ENCODE measurements around the gene NXPH2. TPM values are rescaled to one million over a fixed set of nuclear protein-coding genes. Genes with fewer than 3 reads are reported as not detected.

NXPH2 gene
- total RNA-seq, 4 donors from 2014 or later: not detected

GRCh38 chr2:138732651-138733050, 47.5 kb downstream of the NXPH2 start:
- no peak overlapping the region for H3K4me3 ChIP-seq
- H3K27me3 ChIP-seq: no peaks in the 10 kb centered on the region
- WGBS: 92% methylated on average over 1 of the region's 1 CpG
- no peak overlapping the region for H3K27ac ChIP-seq (replicated peaks in 1 of 4)
- no peak for DNase-seq (ENCODE audit: extremely low spot score)
- H3K9me3 ChIP-seq: peaks cover 0 to 13% (median 3%) of the 10 kb centered on the region in 4 donors
- intact Hi-C loops (cut with DNase I): no loop called here
- no peak for TF ChIP-seq POLR2A (IDR thresholded peaks at IDR 0.05; ENCODE audit: low read depth)
- TF ChIP-seq POLR2AphosphoS5 (IDR thresholded peaks at IDR 0.05): no peak
- no peak for TF ChIP-seq EP300 (IDR thresholded peaks at IDR 0.05)
- TF ChIP-seq, protein P1, sequence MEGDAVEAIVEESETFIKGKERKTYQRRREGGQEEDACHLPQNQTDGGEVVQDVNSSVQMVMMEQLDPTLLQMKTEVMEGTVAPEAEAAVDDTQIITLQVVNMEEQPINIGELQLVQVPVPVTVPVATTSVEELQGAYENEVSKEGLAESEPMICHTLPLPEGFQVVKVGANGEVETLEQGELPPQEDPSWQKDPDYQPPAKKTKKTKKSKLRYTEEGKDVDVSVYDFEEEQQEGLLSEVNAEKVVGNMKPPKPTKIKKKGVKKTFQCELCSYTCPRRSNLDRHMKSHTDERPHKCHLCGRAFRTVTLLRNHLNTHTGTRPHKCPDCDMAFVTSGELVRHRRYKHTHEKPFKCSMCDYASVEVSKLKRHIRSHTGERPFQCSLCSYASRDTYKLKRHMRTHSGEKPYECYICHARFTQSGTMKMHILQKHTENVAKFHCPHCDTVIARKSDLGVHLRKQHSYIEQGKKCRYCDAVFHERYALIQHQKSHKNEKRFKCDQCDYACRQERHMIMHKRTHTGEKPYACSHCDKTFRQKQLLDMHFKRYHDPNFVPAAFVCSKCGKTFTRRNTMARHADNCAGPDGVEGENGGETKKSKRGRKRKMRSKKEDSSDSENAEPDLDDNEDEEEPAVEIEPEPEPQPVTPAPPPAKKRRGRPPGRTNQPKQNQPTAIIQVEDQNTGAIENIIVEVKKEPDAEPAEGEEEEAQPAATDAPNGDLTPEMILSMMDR (IDR thresholded peaks at IDR 0.05): no peak
- no peaks in the 10 kb centered on the region for H3K36me3 ChIP-seq
- no peaks in the 10 kb centered on the region for H3K4me1 ChIP-seq

GRCh38 chr2:138730497-138731030, 49.6 kb downstream of the NXPH2 start:
- Histone ChIP-seq H3K27ac (replicated peaks in 1 of 4) (no peak overlapping the region), H3K36me3 (no peaks in the 10 kb centered on the region), H3K9me3 (peaks cover 0 to under 1% (median 0%) of the 10 kb centered on the region in 4 donors), H3K4me1 (no peaks in the 10 kb centered on the region), H3K4me3 (no peak overlapping the region), H3K27me3 (no peaks in the 10 kb centered on the region)
- intact Hi-C loops (cut with DNase I): no loop called here
- 90% methylated on average over 3 of the region's 3 CpGs for WGBS
- peak; percentile 70 for DNase-seq (ENCODE audit: extremely low spot score)
- TF ChIP-seq POLR2AphosphoS5 (IDR thresholded peaks at IDR 0.05) (no peak), POLR2A (IDR thresholded peaks at IDR 0.05; ENCODE audit: low read depth) (no peak), EP300 (IDR thresholded peaks at IDR 0.05) (no peak)
- TF ChIP-seq, protein P1 (IDR thresholded peaks at IDR 0.05): no peak

DNA sequence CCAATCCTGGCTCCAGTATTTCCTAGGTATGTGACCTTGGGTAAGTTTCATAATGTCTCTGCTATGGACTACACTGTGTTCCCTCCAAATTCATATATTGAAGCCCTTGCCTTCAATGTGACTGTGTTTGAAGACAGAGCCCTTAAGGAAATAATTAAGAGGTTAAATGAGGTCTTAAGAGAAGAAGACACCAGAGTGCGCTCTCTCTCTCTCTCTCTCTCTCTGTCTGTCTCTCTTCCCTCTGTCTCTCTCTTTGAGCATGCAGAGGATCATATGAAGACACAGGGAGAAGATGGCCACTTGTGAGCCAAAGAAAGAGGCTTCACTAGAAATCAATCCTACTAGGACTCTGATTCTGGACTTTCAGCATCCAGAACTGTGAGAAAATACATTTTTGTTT, 52.2 kb downstream of the NXPH2 start:
- 92% methylated on average over 1 of the region's 1 CpG for WGBS
- Histone ChIP-seq H3K4me1 (no peaks in the 10 kb centered on the region), H3K9me3 (no peaks in the 10 kb centered on the region), H3K27me3 (no peaks in the 10 kb centered on the region), H3K27ac (replicated peaks in 1 of 4) (no peak overlapping the region), H3K36me3 (no peaks in the 10 kb centered on the region), H3K4me3 (no peak overlapping the region)
- intact Hi-C loops (cut with DNase I): no loop called here
- peak; percentile 17 for DNase-seq (ENCODE audit: extremely low spot score)
- no peak for TF ChIP-seq EP300 (IDR thresholded peaks at IDR 0.05)
- no peak for TF ChIP-seq POLR2A (IDR thresholded peaks at IDR 0.05; ENCODE audit: low read depth)
- TF ChIP-seq POLR2AphosphoS5 (IDR thresholded peaks at IDR 0.05): no peak
- TF ChIP-seq, protein P1 (IDR thresholded peaks at IDR 0.05): no peak

GRCh38 chr2:138726681-138727080, 53.5 kb downstream of the NXPH2 start:
- intact Hi-C loops (cut with DNase I): no loop called here
- TF ChIP-seq POLR2AphosphoS5 (IDR thresholded peaks at IDR 0.05) (no peak), EP300 (IDR thresholded peaks at IDR 0.05) (no peak), POLR2A (IDR thresholded peaks at IDR 0.05; ENCODE audit: low read depth) (no peak)
- TF ChIP-seq, protein P1 (IDR thresholded peaks at IDR 0.05): no peak
- peak; percentile 31 for DNase-seq (ENCODE audit: extremely low spot score)
- Histone ChIP-seq H3K36me3 (no peaks in the 10 kb centered on the region), H3K4me1 (no peaks in the 10 kb centered on the region), H3K27me3 (no peaks in the 10 kb centered on the region), H3K9me3 (no peaks in the 10 kb centered on the region), H3K27ac (replicated peaks in 1 of 4) (no peak overlapping the region), H3K4me3 (no peak overlapping the region)

Data from esophagus muscularis mucosa (tissue), 4 donors.